Caco-2 (cell line): Measurements from ENCODE around the gene SKOR2. TPM values are rescaled to one million over a fixed set of nuclear protein-coding genes. Genes with fewer than 3 reads are reported as not detected.

Source experiments
- BruUV-seq: library from RNA; stranded (reverse); fragments of 400-500 nt; replicated peaks from 2 replicates; lab custom pipeline; 2021; lab: Mats Ljungman, UMichigan
- CTCF ChIA-PET: fragments of 300-600 bp; sonication (Branson Sonifier 250); formaldehyde crosslinking; loops from one replicate; lab custom pipeline; 2022; ENCODE audit warnings: antibody characterized with exemption; lab: Charles Lee
- POLR2A ChIA-PET: fragments of 300-600 bp; sonication (Branson Sonifier 250); formaldehyde crosslinking; loops from one replicate; lab custom pipeline; 2022; ENCODE audit warnings: antibody characterized with exemption; lab: Charles Lee
- DNase-seq, 2 experiments: peaks; one replicate each; pipeline versions ENCODE4 v3.0.0 to v3.0.0-alpha.2; 2020 to 2022
- H3K27me3 ChIP-seq: replicated peaks from 2 replicates; pipeline ENCODE4 v1.6.0; 2011; ENCODE audit warnings: low read length; ENCODE audit not compliant: control insufficient read depth, insufficient read depth
- H3K36me3 ChIP-seq: 2 replicates; pipeline ENCODE4 v1.5.1; 2011; ENCODE audit warnings: low read length; ENCODE audit not compliant: control insufficient read depth, insufficient read depth
- H3K4me1 ChIP-seq: fragments of 250-450 bp; sonication (Bioruptor Pico); 2 replicates; pipeline ENCODE4 v1.5.1; 2020; ENCODE audit warnings: mild to moderate bottlenecking
- H3K4me3 ChIP-seq: 2 replicates; pipeline ENCODE4 v1.5.1; 2011; ENCODE audit warnings: low read depth, mild to moderate bottlenecking, control low read depth, low read length
- H3K9me3 ChIP-seq: fragments of 250-450 bp; sonication (Bioruptor Pico); 2 replicates; pipeline ENCODE4 v1.5.1; 2020; ENCODE audit warnings: mild to moderate bottlenecking, moderate library complexity
- H3K27ac Mint-ChIP-seq: one replicate; pipeline ENCODE4 v1.8.0; 2022; ENCODE audit warnings: mixed read lengths; ENCODE audit not compliant: unreplicated experiment
- H3K27me3 Mint-ChIP-seq: one replicate; pipeline ENCODE4 v1.8.0; 2022; ENCODE audit warnings: mixed read lengths; ENCODE audit not compliant: insufficient read depth, unreplicated experiment
- H3K36me3 Mint-ChIP-seq: one replicate; pipeline ENCODE4 v1.8.0; 2022; ENCODE audit warnings: mild to moderate bottlenecking, mixed read lengths; ENCODE audit not compliant: insufficient read depth, unreplicated experiment
- H3K4me1 Mint-ChIP-seq: one replicate; pipeline ENCODE4 v1.8.0; 2022; ENCODE audit warnings: low read depth, mixed read lengths; ENCODE audit not compliant: unreplicated experiment
- H3K4me3 Mint-ChIP-seq: one replicate; pipeline ENCODE4 v1.8.0; 2022; ENCODE audit warnings: mild to moderate bottlenecking, moderate library complexity, mixed read lengths; ENCODE audit not compliant: unreplicated experiment
- H3K9me3 Mint-ChIP-seq: one replicate; pipeline ENCODE4 v1.8.0; 2022; ENCODE audit warnings: mixed read lengths; ENCODE audit not compliant: unreplicated experiment
- intact Hi-C: fragments of 100-400 bp; cut with micrococcal nuclease; formaldehyde crosslinking; loops from one replicate; pipeline ENCODE4 v1.10.0; 2022; ENCODE audit not compliant: unreplicated experiment
- total RNA-seq: library from RNA; stranded (reverse); gene quantifications from 2 replicates; pipeline ENCODE4 v1.2.3, GENCODE V29; 2022
- TF ChIP-seq, protein P1 (sequence below), 2 experiments: fragments of 200-600 bp in 1 of 2; IDR thresholded peaks; 1 replicate in 1 of 2; 2 replicates in 1 of 2; pipeline versions ENCODE4 v1.5.1 to v1.8.0; 2011 to 2022; ENCODE audit warnings: antibody characterized with exemption in 1 of 2, control low read depth in 1 of 2, inconsistent platforms in 1 of 2, low read depth in 1 of 2, low read length in 1 of 2, mild to moderate bottlenecking in 1 of 2, moderate library complexity in 1 of 2; ENCODE audit not compliant: insufficient read depth in 1 of 2, severe bottlenecking in 1 of 2, unreplicated experiment in 1 of 2

SKOR2 gene
- total RNA-seq, 1 experiment from 2014 or later = not detected

DNA sequence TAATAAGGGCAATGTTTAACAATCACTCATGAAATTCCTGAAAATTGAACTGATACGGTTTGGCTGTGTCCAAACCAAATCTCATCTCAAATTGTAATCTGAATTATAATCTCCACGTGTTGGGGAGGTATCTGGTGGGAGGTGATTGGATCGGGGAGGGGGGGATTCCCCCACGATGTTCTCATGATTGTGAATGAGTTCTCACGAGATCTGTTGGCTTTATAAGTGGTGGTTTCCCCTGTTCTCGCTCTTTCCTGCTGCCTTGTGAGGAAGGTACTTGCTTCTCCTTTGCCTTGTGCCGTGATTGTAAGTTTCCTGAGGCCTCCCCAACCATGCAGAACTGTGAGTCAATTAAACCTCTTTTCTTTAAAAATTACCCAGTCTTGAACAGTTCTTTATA is 34.0 kb upstream of the SKOR2 start:
- H3K4me1 ChIP-seq = no peaks in the 10 kb centered on the region
- intact Hi-C loops = no loop called here

DNA sequence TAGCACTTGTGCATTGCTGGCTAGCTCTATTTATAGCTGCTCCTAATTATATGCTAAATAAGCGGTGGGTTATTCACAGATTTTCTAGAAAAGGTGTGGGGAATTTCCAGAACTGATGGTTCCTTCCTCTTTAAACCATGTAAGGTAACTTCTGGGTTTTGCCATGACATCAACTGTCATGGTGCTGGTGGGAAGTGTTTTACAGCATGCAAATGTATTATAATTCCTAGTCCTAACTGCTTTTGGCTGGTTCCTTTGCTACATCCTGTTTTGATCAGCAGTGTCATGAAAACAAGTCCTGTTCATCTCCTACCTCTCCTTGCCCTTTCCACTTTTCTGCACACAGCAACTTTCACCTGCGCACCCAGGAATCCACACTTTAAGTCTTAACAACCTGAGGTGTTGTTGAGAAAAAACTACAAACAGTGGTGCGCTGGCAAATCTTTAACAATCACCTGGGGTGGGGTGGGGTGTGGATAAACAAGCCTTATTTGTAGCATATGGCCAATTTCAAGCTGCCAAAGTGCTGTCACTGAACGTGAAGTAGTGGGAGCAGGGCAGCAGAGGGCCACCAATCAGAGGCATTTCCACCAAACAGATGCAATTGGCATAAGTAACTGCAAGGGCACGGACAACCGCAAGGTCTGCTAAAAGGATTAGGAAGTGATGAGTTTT is 33.4 kb upstream of the SKOR2 start:
- no peaks in the 10 kb centered on the region for H3K9me3 Mint-ChIP-seq
- H3K36me3 Mint-ChIP-seq = no peaks in the 10 kb centered on the region
- no peak overlapping the region for H3K4me3 Mint-ChIP-seq
- Histone ChIP-seq H3K36me3 (no peaks in the 10 kb centered on the region), H3K4me3 (no peak overlapping the region), H3K9me3 (no peaks in the 10 kb centered on the region), H3K27me3 (no peaks in the 10 kb centered on the region), H3K4me1 (no peaks in the 10 kb centered on the region)
- DNase-seq = no peak
- BruUV-seq = no TSS peak
- H3K27ac Mint-ChIP-seq = no peak overlapping the region
- ChIA-PET POLR2A (no interaction called here), CTCF (no interaction called here)
- TF ChIP-seq, protein P1, sequence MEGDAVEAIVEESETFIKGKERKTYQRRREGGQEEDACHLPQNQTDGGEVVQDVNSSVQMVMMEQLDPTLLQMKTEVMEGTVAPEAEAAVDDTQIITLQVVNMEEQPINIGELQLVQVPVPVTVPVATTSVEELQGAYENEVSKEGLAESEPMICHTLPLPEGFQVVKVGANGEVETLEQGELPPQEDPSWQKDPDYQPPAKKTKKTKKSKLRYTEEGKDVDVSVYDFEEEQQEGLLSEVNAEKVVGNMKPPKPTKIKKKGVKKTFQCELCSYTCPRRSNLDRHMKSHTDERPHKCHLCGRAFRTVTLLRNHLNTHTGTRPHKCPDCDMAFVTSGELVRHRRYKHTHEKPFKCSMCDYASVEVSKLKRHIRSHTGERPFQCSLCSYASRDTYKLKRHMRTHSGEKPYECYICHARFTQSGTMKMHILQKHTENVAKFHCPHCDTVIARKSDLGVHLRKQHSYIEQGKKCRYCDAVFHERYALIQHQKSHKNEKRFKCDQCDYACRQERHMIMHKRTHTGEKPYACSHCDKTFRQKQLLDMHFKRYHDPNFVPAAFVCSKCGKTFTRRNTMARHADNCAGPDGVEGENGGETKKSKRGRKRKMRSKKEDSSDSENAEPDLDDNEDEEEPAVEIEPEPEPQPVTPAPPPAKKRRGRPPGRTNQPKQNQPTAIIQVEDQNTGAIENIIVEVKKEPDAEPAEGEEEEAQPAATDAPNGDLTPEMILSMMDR (IDR thresholded peaks at IDR 0.05; ENCODE audit: insufficient read depth in 1 of 2, low read depth in 1 of 2, low read length in 1 of 2, severe bottlenecking in 1 of 2, unreplicated experiment in 1 of 2) = no peak
- intact Hi-C loops = no loop called here
- no peaks in the 10 kb centered on the region for H3K4me1 Mint-ChIP-seq
- peaks cover 10% of the 10 kb centered on the region for H3K27me3 Mint-ChIP-seq

More for the DNA sequence above, 34.0 kb upstream of the SKOR2 start:
- H3K9me3 Mint-ChIP-seq = no peaks in the 10 kb centered on the region
- CTCF ChIA-PET = no interaction called here
- TF ChIP-seq, protein P1 (IDR thresholded peaks at IDR 0.05; ENCODE audit: insufficient read depth in 1 of 2, low read depth in 1 of 2, low read length in 1 of 2, severe bottlenecking in 1 of 2, unreplicated experiment in 1 of 2) = no peak
- H3K27me3 Mint-ChIP-seq = peaks cover 10% of the 10 kb centered on the region
- POLR2A ChIA-PET = no interaction called here
- no peaks in the 10 kb centered on the region for H3K36me3 Mint-ChIP-seq
- Histone ChIP-seq H3K36me3 (no peaks in the 10 kb centered on the region), H3K9me3 (no peaks in the 10 kb centered on the region), H3K4me3 (no peak overlapping the region), H3K27me3 (no peaks in the 10 kb centered on the region)
- no peak overlapping the region for H3K4me3 Mint-ChIP-seq
- H3K27ac Mint-ChIP-seq = no peak overlapping the region
- BruUV-seq = no TSS peak
- H3K4me1 Mint-ChIP-seq = no peaks in the 10 kb centered on the region
- DNase-seq = no peak

DNA sequence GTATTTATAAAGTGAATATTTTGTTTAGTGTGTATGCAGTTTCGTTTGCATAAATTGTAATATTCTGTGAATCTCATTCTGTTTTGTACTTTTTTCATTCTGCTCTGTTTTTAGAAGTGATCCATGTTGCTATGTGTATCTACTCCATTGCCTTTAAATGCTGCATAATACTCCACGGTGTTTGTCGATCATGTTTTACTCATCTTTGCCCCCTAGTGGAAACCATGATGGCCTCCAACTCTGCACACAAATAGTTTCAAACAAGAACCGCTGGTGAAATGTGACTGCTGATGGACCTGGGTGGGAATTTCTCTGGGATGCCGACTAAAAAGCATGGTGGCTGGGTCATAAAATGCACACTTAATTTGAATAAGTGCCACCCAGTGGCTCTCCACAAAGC is 32.0 kb upstream of the SKOR2 start:
- DNase-seq = peak in 1 of 2 experiments; percentile 16
- no peaks in the 10 kb centered on the region for H3K27me3 ChIP-seq
- no peaks in the 10 kb centered on the region for H3K9me3 Mint-ChIP-seq
- no peaks in the 10 kb centered on the region for H3K36me3 ChIP-seq
- ChIA-PET POLR2A (no interaction called here), CTCF (no interaction called here)
- H3K4me3 ChIP-seq = no peak overlapping the region
- H3K27me3 Mint-ChIP-seq = peaks cover 11% of the 10 kb centered on the region
- H3K36me3 Mint-ChIP-seq = no peaks in the 10 kb centered on the region
- no TSS peak for BruUV-seq
- no peak overlapping the region for H3K27ac Mint-ChIP-seq
- no peaks in the 10 kb centered on the region for H3K4me1 ChIP-seq
- H3K9me3 ChIP-seq = no peaks in the 10 kb centered on the region
- TF ChIP-seq, protein P1 (IDR thresholded peaks at IDR 0.05; ENCODE audit: insufficient read depth in 1 of 2, low read depth in 1 of 2, low read length in 1 of 2, severe bottlenecking in 1 of 2, unreplicated experiment in 1 of 2) = peak in 1 of 2 experiments; percentile 26
- no peak overlapping the region for H3K4me3 Mint-ChIP-seq
- intact Hi-C loops = no loop called here
- H3K4me1 Mint-ChIP-seq = no peaks in the 10 kb centered on the region
